ENCODE data around the gene ABCD2.

- TF ChIP-seq GABPA (IDR thresholded peaks at IDR 0.05; ENCODE audit: low read depth), result no peak
- TF ChIP-seq, protein P1, sequence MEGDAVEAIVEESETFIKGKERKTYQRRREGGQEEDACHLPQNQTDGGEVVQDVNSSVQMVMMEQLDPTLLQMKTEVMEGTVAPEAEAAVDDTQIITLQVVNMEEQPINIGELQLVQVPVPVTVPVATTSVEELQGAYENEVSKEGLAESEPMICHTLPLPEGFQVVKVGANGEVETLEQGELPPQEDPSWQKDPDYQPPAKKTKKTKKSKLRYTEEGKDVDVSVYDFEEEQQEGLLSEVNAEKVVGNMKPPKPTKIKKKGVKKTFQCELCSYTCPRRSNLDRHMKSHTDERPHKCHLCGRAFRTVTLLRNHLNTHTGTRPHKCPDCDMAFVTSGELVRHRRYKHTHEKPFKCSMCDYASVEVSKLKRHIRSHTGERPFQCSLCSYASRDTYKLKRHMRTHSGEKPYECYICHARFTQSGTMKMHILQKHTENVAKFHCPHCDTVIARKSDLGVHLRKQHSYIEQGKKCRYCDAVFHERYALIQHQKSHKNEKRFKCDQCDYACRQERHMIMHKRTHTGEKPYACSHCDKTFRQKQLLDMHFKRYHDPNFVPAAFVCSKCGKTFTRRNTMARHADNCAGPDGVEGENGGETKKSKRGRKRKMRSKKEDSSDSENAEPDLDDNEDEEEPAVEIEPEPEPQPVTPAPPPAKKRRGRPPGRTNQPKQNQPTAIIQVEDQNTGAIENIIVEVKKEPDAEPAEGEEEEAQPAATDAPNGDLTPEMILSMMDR (IDR thresholded peaks at IDR 0.05; ENCODE audit: insufficient read depth, low read length), result no peak
- TF ChIP-seq POLR2AphosphoS5 (IDR thresholded peaks at IDR 0.05; ENCODE audit: low read depth), result no peak
- no peak for TF ChIP-seq REST (IDR thresholded peaks at IDR 0.05; ENCODE audit: insufficient replicate concordance, low read depth)
Observed at GRCh38 chr12:39510001-39510400, 109.6 kb downstream of the ABCD2 start.
